A549 (cell line): ENCODE data around the gene SLC39A11.

ENCODE experiments used
- CEBPB ChIP-seq, 2 experiments: fragments of >200 bp in 1 of 2; sonication (Bioruptor Twin) in 1 of 2; formaldehyde crosslinking in 1 of 2; IDR thresholded peaks; 2 replicates each; pipeline ENCODE4 v1.6.1; 2012 to 2016
- EP300 ChIP-seq, 2 experiments: fragments of >200 bp; sonication (Bioruptor Twin); formaldehyde crosslinking; IDR thresholded peaks; 2 replicates in 1 of 2; 3 replicates in 1 of 2; pipeline ENCODE4 v1.6.1; 2016 to 2017
- RFX5 ChIP-seq: fragments of 450-650 bp; IDR thresholded peaks from 2 replicates; pipeline ENCODE4 v1.7.1; 2014; ENCODE audit warnings: antibody characterized with exemption, mild to moderate bottlenecking, moderate library complexity
- TF ChIP-seq, protein P1 (sequence below): IDR thresholded peaks from 2 replicates; pipeline ENCODE4 v1.6.1; 2012
- TF ChIP-seq, protein P2 (sequence below): fragments of >200 bp; sonication (Bioruptor Twin); formaldehyde crosslinking; IDR thresholded peaks from 3 replicates; pipeline ENCODE4 v1.5.1; 2016

DNA sequence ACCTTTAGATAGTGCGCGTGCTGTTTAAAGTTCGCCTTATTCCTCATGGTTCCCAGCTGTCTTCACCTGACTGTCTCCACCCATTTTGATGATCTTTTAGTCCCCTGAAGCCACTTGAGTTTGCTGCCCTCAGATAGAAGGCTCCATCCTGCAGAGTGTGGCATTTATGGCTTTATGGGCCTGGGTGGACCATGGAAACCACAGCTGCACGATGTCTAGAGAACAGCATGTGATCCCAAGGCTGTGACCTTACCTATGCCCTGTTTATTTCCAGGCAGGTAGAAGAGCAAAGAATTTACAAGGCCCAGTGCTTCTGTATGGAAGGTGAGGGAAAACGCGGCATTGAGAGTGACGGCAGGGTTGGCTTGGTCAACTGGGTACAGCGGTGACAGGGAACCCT, 356.9 kb downstream of the SLC39A11 start:
- TF ChIP-seq, protein P1, sequence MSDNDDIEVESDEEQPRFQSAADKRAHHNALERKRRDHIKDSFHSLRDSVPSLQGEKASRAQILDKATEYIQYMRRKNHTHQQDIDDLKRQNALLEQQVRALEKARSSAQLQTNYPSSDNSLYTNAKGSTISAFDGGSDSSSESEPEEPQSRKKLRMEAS = no peak
- TF ChIP-seq, protein P2, sequence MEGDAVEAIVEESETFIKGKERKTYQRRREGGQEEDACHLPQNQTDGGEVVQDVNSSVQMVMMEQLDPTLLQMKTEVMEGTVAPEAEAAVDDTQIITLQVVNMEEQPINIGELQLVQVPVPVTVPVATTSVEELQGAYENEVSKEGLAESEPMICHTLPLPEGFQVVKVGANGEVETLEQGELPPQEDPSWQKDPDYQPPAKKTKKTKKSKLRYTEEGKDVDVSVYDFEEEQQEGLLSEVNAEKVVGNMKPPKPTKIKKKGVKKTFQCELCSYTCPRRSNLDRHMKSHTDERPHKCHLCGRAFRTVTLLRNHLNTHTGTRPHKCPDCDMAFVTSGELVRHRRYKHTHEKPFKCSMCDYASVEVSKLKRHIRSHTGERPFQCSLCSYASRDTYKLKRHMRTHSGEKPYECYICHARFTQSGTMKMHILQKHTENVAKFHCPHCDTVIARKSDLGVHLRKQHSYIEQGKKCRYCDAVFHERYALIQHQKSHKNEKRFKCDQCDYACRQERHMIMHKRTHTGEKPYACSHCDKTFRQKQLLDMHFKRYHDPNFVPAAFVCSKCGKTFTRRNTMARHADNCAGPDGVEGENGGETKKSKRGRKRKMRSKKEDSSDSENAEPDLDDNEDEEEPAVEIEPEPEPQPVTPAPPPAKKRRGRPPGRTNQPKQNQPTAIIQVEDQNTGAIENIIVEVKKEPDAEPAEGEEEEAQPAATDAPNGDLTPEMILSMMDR = no peak
- TF ChIP-seq CEBPB (IDR thresholded peaks at IDR 0.05) (no peak), RFX5 (no peak), EP300 (IDR thresholded peaks at IDR 0.05) (no peak)
